GM12878 (cell line): Measurements from ENCODE around the gene GABBR2. TPM values are rescaled to one million over a fixed set of nuclear protein-coding genes. Genes with fewer than 3 reads are reported as not detected.

Experiments
- ATAC-seq: fragments of 200-7000 bp; cut with Tn5 transposase; 3 replicates; pipeline ENCODE4 v1.9.1; 2020; ENCODE audit warnings: mild to moderate bottlenecking, moderate library complexity
- BruUV-seq: library from RNA; stranded (reverse); fragments of 400-500 nt; replicated peaks from 2 replicates; lab custom pipeline; 2021; lab: Mats Ljungman, UMichigan
- CTCF ChIA-PET: fragments of 300-600 bp; sonication (Branson Sonifier 250); formaldehyde crosslinking; extraction: SDS; loops from one replicate; lab custom pipeline; 2021; ENCODE audit warnings: inconsistent platforms; lab: Yijun Ruan, JAX
- POLR2A ChIA-PET: fragments of 350-600 bp; formaldehyde crosslinking; extraction: SDS; loops from one replicate; lab custom pipeline; 2021; ENCODE audit warnings: inconsistent platforms; lab: Charles Lee
- RAD21 ChIA-PET: fragments of 300-600 bp; sonication (Branson Sonifier 250); formaldehyde crosslinking; loops from one replicate; lab custom pipeline; 2023; ENCODE audit warnings: antibody characterized with exemption; ENCODE audit not compliant: unreplicated experiment; lab: Charles Lee
- SMC1A ChIA-PET: fragments of 300-600 bp; sonication (Branson Sonifier 250); formaldehyde crosslinking; loops from one replicate; lab custom pipeline; 2023; ENCODE audit not compliant: unreplicated experiment, uncharacterized antibody; lab: Charles Lee
- DNase-seq: peaks from one replicate; pipeline ENCODE4 v3.0.0-alpha.2; 2011; ENCODE audit warnings: low read depth, low spot score
- FAIRE-seq: peaks from 3 replicates; lab custom pipeline; 2011; peaks lifted over from hg19 to GRCh38; lab: Jason Lieb, UNC
- H2AFZ ChIP-seq: 2 replicates; pipeline ENCODE4 v1.6.0; 2011; ENCODE audit warnings: low read depth, low read length, control low read depth; ENCODE audit not compliant: control insufficient read depth
- H3K27ac ChIP-seq: 2 replicates; pipeline ENCODE4 v1.5.1; 2011; ENCODE audit warnings: control low read depth; ENCODE audit not compliant: control insufficient read depth, insufficient read depth
- H3K27me3 ChIP-seq, 2 experiments: replicated peaks in 1 of 2; 2 replicates each; pipeline versions ENCODE4 v1.6.0 to v1.6.1; 2011; ENCODE audit warnings: low read length in 1 of 2; ENCODE audit not compliant: control insufficient read depth in 2 of 2, insufficient read depth in 2 of 2
- H3K36me3 ChIP-seq, 2 experiments: 2 replicates each; pipeline ENCODE4 v1.5.1; 2011; ENCODE audit warnings: low read length in 1 of 2; ENCODE audit not compliant: control insufficient read depth in 2 of 2, insufficient read depth in 2 of 2
- H3K4me1 ChIP-seq: 2 replicates; pipeline ENCODE4 v1.6.1; 2011; ENCODE audit warnings: mild to moderate bottlenecking, low read length, moderate library complexity, mixed read lengths; ENCODE audit not compliant: control insufficient read depth, insufficient read depth
- H3K4me2 ChIP-seq: 2 replicates; pipeline ENCODE4 v1.6.0; 2011; ENCODE audit warnings: control low read depth; ENCODE audit not compliant: control insufficient read depth, insufficient read depth
- H3K4me3 ChIP-seq: fragments of 200-600 bp; sonication (generic); 2 replicates; pipeline ENCODE4 v1.5.1; 2016
- H3K79me2 ChIP-seq: 2 replicates; pipeline ENCODE4 v1.6.0; 2011; ENCODE audit warnings: low read length; ENCODE audit not compliant: control insufficient read depth, insufficient read depth
- H3K9ac ChIP-seq: 2 replicates; pipeline ENCODE4 v1.8.0; 2011; ENCODE audit warnings: low read length, control low read depth, mixed read lengths; ENCODE audit not compliant: control insufficient read depth, insufficient read depth
- H3K9me3 ChIP-seq: replicated peaks from 3 replicates; pipeline ENCODE4 v1.5.1; 2011; ENCODE audit warnings: mild to moderate bottlenecking, low read length; ENCODE audit not compliant: control insufficient read depth, insufficient read depth
- H4K20me1 ChIP-seq: 2 replicates; pipeline ENCODE4 v1.6.0; 2011; ENCODE audit not compliant: control insufficient read depth, insufficient read depth
- DPF2 ChIP-seq: fragments of 450-650 bp; IDR thresholded peaks from 2 replicates; pipeline ENCODE4 v1.6.1; 2017; ENCODE audit warnings: mild to moderate bottlenecking
- JUNB ChIP-seq: IDR thresholded peaks from 2 replicates; pipeline ENCODE4 v1.6.1; 2016; ENCODE audit warnings: antibody characterized with exemption, mild to moderate bottlenecking
- NFYB ChIP-seq: IDR thresholded peaks from 2 replicates; pipeline ENCODE4 v1.6.1; 2011; ENCODE audit warnings: low read depth, mild to moderate bottlenecking, low read length, improper control_type of control experiment, moderate library complexity; ENCODE audit not compliant: insufficient read depth
- SKIL ChIP-seq: fragments of 450-650 bp; IDR thresholded peaks from 2 replicates; pipeline ENCODE4 v1.6.1; 2017; ENCODE audit warnings: mild to moderate bottlenecking, low read depth, inconsistent platforms; ENCODE audit not compliant: poor library complexity, severe bottlenecking
- TCF3 ChIP-seq: IDR thresholded peaks from 2 replicates; pipeline ENCODE4 v1.6.1; 2012; ENCODE audit warnings: low read depth, mild to moderate bottlenecking, low read length, borderline replicate concordance; ENCODE audit not compliant: insufficient read depth
- WGBS: methylation state at CpG from one replicate; pipeline ENCODE4 v1.1.6; 2016; ENCODE audit warnings: low lambda C conversion rate; ENCODE audit not compliant: insufficient replicate concordance, insufficient coverage; ENCODE audit errors: missing lambda C conversion rate; 5-methylcytosine and 5-hydroxymethylcytosine counted together
- in situ Hi-C: fragments of 300-500 bp; cut with MboI; formaldehyde crosslinking; loops from 9 replicates; pipeline ENCODE4 v1.14.3; 2018; ENCODE audit warnings: mixed read lengths
- intact Hi-C: fragments of 100-400 bp; cut with micrococcal nuclease; formaldehyde crosslinking; loops from one replicate; pipeline ENCODE4 v1.14.2; 2022; ENCODE audit not compliant: unreplicated experiment
- polyA plus RNA-seq, 11 experiments: library from polyadenylated mRNA; depleted of rRNA in 4 of 11; unstranded in 6 of 11; stranded (reverse) in 5 of 11; fragments of >200 nt; fragmentation: Nextera tagmentation in 4 of 11; fragmentation: Illumina TruSeq in 1 of 11; extraction: Ambion mirVana in 4 of 11; extraction: Trizol in 1 of 11; gene quantifications; 1 replicate in 1 of 11; 2 replicates in 10 of 11; pipeline versions ENCODE4 v1.2.1 to v1.2.3, GENCODE V29; 2011 to 2016; ENCODE audit warnings: inconsistent platforms in 2 of 11, missing spikeins in 2 of 11, low read depth in 1 of 11
- total RNA-seq, 4 experiments: library from RNA; depleted of rRNA in 3 of 4; stranded (reverse); fragments of >200 nt in 3 of 4; fragmentation: Illumina TruSeq in 1 of 4; extraction: Trizol in 1 of 4; gene quantifications; 2 replicates each; pipeline versions ENCODE4 v1.2.1 to v1.2.3, GENCODE V29; 2013 to 2021

GABBR2 gene
- total and polyA plus RNA-seq, 10 of the 15 experiments (the other 5 are each of a cell fraction or from before 2014, with no cell fraction given) = 0.02 to 2.2 (median 0.06) TPM; not detected in 2

GRCh38 chr9:98288881-98289280 lies 419.9 kb downstream of the GABBR2 start (continued):
- TF ChIP-seq SKIL (no peak), DPF2 (no peak), JUNB (no peak)

DNA sequence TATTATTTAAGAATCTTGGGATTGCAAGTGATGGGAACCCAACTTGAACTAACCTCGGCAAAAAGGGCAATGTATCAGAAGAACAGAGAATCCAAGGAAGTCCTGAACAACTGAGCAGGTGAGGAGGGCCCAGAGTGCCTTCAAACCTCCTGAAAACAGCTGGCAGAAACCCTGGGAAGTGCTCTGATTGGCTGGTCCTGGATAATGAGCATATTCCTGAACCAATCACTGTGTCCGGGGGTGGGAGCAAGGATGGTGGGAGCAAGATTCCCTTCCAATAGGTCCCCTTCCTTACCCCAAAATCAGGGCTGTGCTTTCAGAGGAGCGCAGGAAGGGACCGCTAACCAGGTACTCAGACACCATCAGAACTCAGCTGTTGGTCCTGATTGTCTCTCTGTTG lies 421.4 kb downstream of the GABBR2 start:
- H4K20me1 ChIP-seq = no peaks in the 10 kb centered on the region
- ATAC-seq = no peak
- SMC1A ChIA-PET = no interaction called here

More for the DNA sequence above, 421.4 kb downstream of the GABBR2 start:
- Histone ChIP-seq H3K27me3 (no peaks in the 10 kb centered on the region; a peak in 2 of 4 replicates), H3K27ac (no peak overlapping the region), H3K9ac (no peak overlapping the region), H2AFZ (no peak overlapping the region), H3K36me3 (no peaks in the 10 kb centered on the region), H3K4me1 (no peaks in the 10 kb centered on the region), H3K4me3 (no peak overlapping the region), H3K9me3 (no peaks in the 10 kb centered on the region), H3K79me2 (no peaks in the 10 kb centered on the region), H3K4me2 (no peak overlapping the region)
- ChIA-PET RAD21 (no interaction called here), CTCF (no interaction called here), POLR2A (no interaction called here)
- FAIRE-seq = no peak
- DNase-seq = no peak
- no TSS peak for BruUV-seq
- in situ Hi-C loops = no loop called here
- TF ChIP-seq TCF3 (no peak), NFYB (peak; percentile 90)
- intact Hi-C loops = no loop called here
- WGBS = 40% methylated on average over 4 of the region's 4 CpGs
